Uterus (tissue), 2 donors: ENCODE results near the gene STOML1.

ENCODE experiments used
- CTCF ChIP-seq, 4 experiments: fragments of 200-600 bp in 2 of 4; fragments of 450-650 bp in 2 of 4; sonication (generic) in 2 of 4; IDR thresholded peaks; one replicate each; pipeline ENCODE4 v1.5.1; 2016 to 2019; ENCODE audit warnings: antibody characterized with exemption in 4 of 4, mild to moderate bottlenecking in 2 of 4, moderate library complexity in 1 of 4
- POLR2A ChIP-seq, 2 donors: fragments of 450-650 bp; IDR thresholded peaks; one replicate each; pipeline ENCODE4 v1.6.1; 2016; ENCODE audit warnings: antibody characterized with exemption in 2 of 2, mild to moderate bottlenecking in 1 of 2, moderate library complexity in 1 of 2

- no peak for TF ChIP-seq POLR2A (IDR thresholded peaks at IDR 0.05)
- no peak for TF ChIP-seq CTCF (IDR thresholded peaks at IDR 0.05)
Measured at GRCh38 chr15:73941871-73942635, 50.0 kb downstream of the STOML1 start.
